ENCODE data around the gene TBCE. TPM values are rescaled to one million over a fixed set of nuclear protein-coding genes. Genes with fewer than 3 reads are reported as not detected.

Gene TBCE, protein sequence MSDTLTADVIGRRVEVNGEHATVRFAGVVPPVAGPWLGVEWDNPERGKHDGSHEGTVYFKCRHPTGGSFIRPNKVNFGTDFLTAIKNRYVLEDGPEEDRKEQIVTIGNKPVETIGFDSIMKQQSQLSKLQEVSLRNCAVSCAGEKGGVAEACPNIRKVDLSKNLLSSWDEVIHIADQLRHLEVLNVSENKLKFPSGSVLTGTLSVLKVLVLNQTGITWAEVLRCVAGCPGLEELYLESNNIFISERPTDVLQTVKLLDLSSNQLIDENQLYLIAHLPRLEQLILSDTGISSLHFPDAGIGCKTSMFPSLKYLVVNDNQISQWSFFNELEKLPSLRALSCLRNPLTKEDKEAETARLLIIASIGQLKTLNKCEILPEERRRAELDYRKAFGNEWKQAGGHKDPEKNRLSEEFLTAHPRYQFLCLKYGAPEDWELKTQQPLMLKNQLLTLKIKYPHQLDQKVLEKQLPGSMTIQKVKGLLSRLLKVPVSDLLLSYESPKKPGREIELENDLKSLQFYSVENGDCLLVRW
- total RNA-seq (33.7 TPM), polyA plus RNA-seq (34.0 TPM)
- long read RNA-seq, donor 1, full-length matches to known transcripts = 2 of 2 reads
- long read RNA-seq, donor 1, partial matches to known transcripts = 0 of 2 reads
- long read RNA-seq, donor 1, other reads (novel, unspliced or antisense) = 0 of 2 reads
- long read RNA-seq, donor 2, full-length matches to known transcripts = 5 of 14 reads
- long read RNA-seq, donor 2, partial matches to known transcripts = 9 of 14 reads
- long read RNA-seq, donor 2, other reads (novel, unspliced or antisense) = 0 of 14 reads
- long read RNA-seq, donor 3, full-length matches to known transcripts = 9 of 14 reads
- long read RNA-seq, donor 3, partial matches to known transcripts = 5 of 14 reads
- long read RNA-seq, donor 3, other reads (novel, unspliced or antisense) = 0 of 14 reads
- long read RNA-seq, donor 4, partial matches to known transcripts = 0 of 1 reads
- long read RNA-seq, donor 4, other reads (novel, unspliced or antisense) = 0 of 1 reads
- long read RNA-seq, donor 5, full-length matches to known transcripts = 10 of 10 reads
- long read RNA-seq, donor 5, partial matches to known transcripts = 0 of 10 reads
- long read RNA-seq, donor 5, other reads (novel, unspliced or antisense) = 0 of 10 reads
- long read RNA-seq, donor 6, full-length matches to known transcripts = 6 of 6 reads
- long read RNA-seq, donor 6, partial matches to known transcripts = 0 of 6 reads
- long read RNA-seq, donor 6, other reads (novel, unspliced or antisense) = 0 of 6 reads
- long read RNA-seq, donor 7, full-length matches to known transcripts = 3 of 3 reads
- long read RNA-seq, donor 7, partial matches to known transcripts = 0 of 3 reads
- long read RNA-seq, donor 7, other reads (novel, unspliced or antisense) = 0 of 3 reads
- long read RNA-seq, donor 8, full-length matches to known transcripts = 1 of 1 reads
- long read RNA-seq, donor 8, partial matches to known transcripts = 0 of 1 reads
- long read RNA-seq, donor 8, other reads (novel, unspliced or antisense) = 0 of 1 reads
- long read RNA-seq, donor 9, full-length matches to known transcripts = 6 of 6 reads
- long read RNA-seq, donor 9, partial matches to known transcripts = 0 of 6 reads
- long read RNA-seq, donor 9, other reads (novel, unspliced or antisense) = 0 of 6 reads
- long read RNA-seq, donor 10, full-length matches to known transcripts = 2 of 2 reads
- long read RNA-seq, donor 10, partial matches to known transcripts = 0 of 2 reads
- long read RNA-seq, donor 10, other reads (novel, unspliced or antisense) = 0 of 2 reads

DNA sequence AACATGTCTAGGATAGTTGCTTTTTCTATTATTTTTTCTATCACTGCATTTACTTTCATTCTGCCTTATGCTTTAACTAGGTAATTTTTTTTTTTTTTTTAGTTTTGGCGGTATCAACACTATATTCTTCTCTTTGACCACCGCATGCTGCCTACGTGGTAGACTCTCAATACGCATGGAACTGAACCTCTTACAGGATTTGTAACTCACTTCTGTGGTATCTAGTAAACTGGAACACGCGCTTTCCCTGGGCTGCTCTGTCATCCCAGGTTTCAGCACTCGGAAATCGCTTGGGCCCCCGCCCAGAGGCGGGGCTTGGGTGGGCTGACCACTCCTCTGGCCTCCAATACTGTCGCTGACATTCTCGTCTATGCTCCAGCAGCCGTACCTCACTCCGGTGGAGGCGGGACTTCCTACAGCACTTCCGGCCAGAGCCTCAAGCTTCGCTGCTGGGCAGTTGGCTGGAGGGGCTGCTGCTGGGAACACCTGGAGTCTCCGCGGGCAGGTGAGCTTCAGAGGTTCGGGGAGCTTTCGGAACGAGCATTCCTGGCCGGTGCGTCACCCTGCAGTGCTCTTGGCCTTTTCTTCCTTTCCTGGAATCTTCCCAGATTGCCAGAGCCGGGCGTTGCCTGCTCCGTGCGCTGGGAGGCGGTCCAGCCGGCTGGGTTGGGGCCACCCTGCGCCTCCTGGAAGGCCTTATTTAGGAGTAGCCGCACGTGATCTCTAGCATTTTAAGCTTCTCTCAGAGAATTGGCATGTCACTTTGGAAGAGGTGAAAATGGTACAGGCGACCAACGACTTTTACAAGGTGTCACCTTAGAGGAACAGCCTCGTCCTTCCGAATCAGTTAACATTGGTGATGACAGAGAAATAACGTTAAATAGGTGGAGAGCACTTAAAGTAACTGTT, at the start of gene TBCE:
Gene TBCE, plus strand, starts transcription at position 428 of the 909 bp plus-strand sequence. CDS start 12,623 bp downstream, outside the sequence.
- Histone ChIP-seq H3K4me3 (ENCODE audit: low read length in 2 of 2) (peak within 1 kb of the TSS; percentile 80 to 95), H3K4me1 (ENCODE audit: control insufficient read depth in 2 of 2, insufficient read depth in 2 of 2, low read length in 2 of 2) (peaks cover 0 to 4% of the 10 kb centered on the region in 2 donors), H3K9me3 (ENCODE audit: control insufficient read depth in 2 of 2, insufficient read depth in 1 of 2, low read length in 1 of 2) (no peaks in the 10 kb centered on the region), H3K36me3 (ENCODE audit: control insufficient read depth in 2 of 2, insufficient read depth in 2 of 2, low read length in 1 of 2) (no peaks in the 10 kb centered on the region), H3K27me3 (ENCODE audit: control insufficient read depth in 2 of 2, insufficient read depth in 1 of 2, low read length in 1 of 2) (no peaks in the 10 kb centered on the region), H3K27ac (ENCODE audit: low read depth in 1 of 2, low read length in 1 of 2) (peak within 1 kb of the TSS; percentile 69 to 82)
- DNase-seq (ENCODE audit: low read depth in 6 of 9, low spot score in 9 of 9) = peak; percentile 60 to 87 (median 74)
- under 1% methylated on average over 38 of the region's 38 CpGs for WGBS

DNA sequence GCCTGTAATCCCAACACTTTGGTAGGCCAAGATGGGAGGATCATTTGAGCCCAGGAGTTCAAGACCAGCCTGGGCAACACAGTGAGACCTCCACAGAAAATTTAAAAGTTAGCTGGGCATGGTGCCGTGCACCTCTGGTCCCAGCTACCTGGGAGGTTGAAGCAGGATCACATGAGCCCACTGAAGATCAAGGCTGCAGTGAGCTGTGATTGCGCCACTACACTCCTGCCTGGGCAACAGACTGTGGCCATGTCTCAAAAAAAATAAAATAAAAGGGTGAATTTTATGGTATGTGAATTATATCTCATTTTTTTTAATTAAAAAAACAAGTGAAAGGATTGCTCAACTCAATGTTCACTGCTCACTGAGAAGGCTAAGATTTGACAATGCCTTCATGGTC, 48.0 kb upstream of the TBCE start:
- no peak for DNase-seq (ENCODE audit: low read depth in 6 of 9, low spot score in 9 of 9)
- Histone ChIP-seq H3K9me3 (ENCODE audit: control insufficient read depth in 2 of 2, insufficient read depth in 1 of 2, low read length in 1 of 2) (no peaks in the 10 kb centered on the region), H3K36me3 (ENCODE audit: control insufficient read depth in 2 of 2, insufficient read depth in 2 of 2, low read length in 1 of 2) (peaks cover 32 to 39% of the 10 kb centered on the region in 2 donors), H3K4me3 (ENCODE audit: low read length in 2 of 2) (no peak overlapping the region), H3K4me1 (ENCODE audit: control insufficient read depth in 2 of 2, insufficient read depth in 2 of 2, low read length in 2 of 2) (peaks cover 0 to 2% of the 10 kb centered on the region in 2 donors), H3K27me3 (ENCODE audit: control insufficient read depth in 2 of 2, insufficient read depth in 1 of 2, low read length in 1 of 2) (no peaks in the 10 kb centered on the region), H3K27ac (ENCODE audit: low read depth in 1 of 2, low read length in 1 of 2) (no peak overlapping the region)
- 92% methylated on average over 2 of the region's 2 CpGs for WGBS

DNA sequence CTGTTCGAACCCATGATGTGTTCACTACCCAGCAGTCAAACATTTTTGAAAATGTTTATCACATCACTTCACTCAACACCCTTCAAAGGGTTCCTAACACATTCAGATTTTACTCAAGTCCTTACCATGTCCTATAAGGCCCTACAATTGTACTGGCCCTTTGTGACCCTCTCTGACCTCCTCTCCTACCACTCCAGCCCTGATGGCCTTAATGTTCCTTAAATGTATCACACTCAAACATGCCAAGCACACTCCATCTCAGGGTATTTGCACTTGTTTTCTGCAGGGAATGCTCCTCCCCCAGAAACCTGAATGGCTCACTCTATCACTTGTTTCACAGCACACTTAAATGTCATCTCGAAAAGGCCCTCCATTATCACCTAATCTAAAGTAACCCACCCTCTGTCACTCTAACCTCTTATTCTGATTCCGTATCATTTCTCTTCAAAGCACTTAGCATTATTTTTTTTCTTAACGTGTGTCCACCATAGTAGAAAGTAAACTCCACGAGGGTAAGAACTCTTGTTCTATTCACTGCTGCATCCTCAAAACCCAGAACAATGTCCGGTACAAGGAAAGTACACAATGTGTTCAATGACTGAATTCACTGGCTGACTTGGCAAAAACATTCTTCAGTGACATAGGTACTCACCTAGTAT, 46.6 kb upstream of the TBCE start:
- Histone ChIP-seq H3K4me1 (ENCODE audit: control insufficient read depth in 2 of 2, insufficient read depth in 2 of 2, low read length in 2 of 2) (peaks cover 2 to 4% of the 10 kb centered on the region in 2 donors), H3K36me3 (ENCODE audit: control insufficient read depth in 2 of 2, insufficient read depth in 2 of 2, low read length in 1 of 2) (peaks cover 32 to 45% of the 10 kb centered on the region in 2 donors)

DNA sequence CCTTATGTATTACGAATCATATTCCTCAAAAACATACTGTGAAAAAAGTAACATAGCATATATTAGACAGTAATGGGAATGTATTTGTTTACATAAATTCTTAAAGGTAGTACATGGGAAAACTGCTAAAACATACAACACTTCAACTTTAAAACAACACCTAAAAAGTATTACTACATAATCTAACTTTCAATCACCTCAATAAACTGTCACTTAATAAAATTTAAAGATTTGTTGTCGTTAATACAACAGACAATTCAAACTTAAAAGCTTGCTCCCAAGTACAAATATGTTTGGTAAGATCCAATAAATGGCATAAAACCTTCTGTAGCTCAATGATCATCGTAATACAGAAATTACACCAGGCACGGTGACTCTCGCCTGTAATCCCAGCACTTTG, 42.9 kb upstream of the TBCE start:
- no peak overlapping the region for H3K27ac ChIP-seq (ENCODE audit: low read depth in 1 of 2, low read length in 1 of 2)

More for the DNA sequence above, 46.6 kb upstream of the TBCE start:
- Histone ChIP-seq H3K27ac (ENCODE audit: low read depth in 1 of 2, low read length in 1 of 2) (no peak overlapping the region), H3K27me3 (ENCODE audit: control insufficient read depth in 2 of 2, insufficient read depth in 1 of 2, low read length in 1 of 2) (no peaks in the 10 kb centered on the region), H3K9me3 (ENCODE audit: control insufficient read depth in 2 of 2, insufficient read depth in 1 of 2, low read length in 1 of 2) (no peaks in the 10 kb centered on the region), H3K4me3 (ENCODE audit: low read length in 2 of 2) (no peak overlapping the region)
- WGBS = 93% methylated on average over 6 of the region's 6 CpGs
- DNase-seq (ENCODE audit: low read depth in 6 of 9, low spot score in 9 of 9) = no peak

DNA sequence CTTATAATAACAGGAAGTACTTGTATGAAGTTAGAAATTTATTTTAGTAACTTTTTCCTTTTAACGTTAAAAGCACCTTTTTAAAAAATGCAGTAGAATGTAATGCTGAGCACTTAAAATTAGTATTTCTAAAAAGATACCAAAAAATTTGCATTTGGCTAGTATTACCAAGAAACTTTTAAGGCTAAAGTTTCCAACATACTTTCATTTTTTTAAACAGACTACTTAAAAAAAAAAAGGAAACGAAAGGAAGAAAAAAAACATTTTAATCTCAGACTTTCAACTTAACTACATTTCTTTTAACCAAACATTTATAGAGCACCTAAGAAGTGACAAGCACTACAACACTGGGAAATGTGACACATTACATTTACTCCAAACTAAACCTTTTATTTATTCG, 42.1 kb upstream of the TBCE start:
- H3K4me3 ChIP-seq (ENCODE audit: low read length in 2 of 2) = peak overlapping the region in 1 of 2 donors; percentile 32
- H3K4me1 ChIP-seq (ENCODE audit: control insufficient read depth in 2 of 2, insufficient read depth in 2 of 2, low read length in 2 of 2) = peaks cover 6 to 8% of the 10 kb centered on the region in 2 donors
- no peaks in the 10 kb centered on the region for H3K27me3 ChIP-seq (ENCODE audit: control insufficient read depth in 2 of 2, insufficient read depth in 1 of 2, low read length in 1 of 2)
- 24% methylated on average over 3 of the region's 3 CpGs for WGBS
- DNase-seq (ENCODE audit: low read depth in 6 of 9, low spot score in 9 of 9) = no peak
- H3K9me3 ChIP-seq (ENCODE audit: control insufficient read depth in 2 of 2, insufficient read depth in 1 of 2, low read length in 1 of 2) = peaks cover 0 to 1% of the 10 kb centered on the region in 2 donors
- H3K27ac ChIP-seq (ENCODE audit: low read depth in 1 of 2, low read length in 1 of 2) = no peak overlapping the region
- peaks cover 16 to 24% of the 10 kb centered on the region in 2 donors for H3K36me3 ChIP-seq (ENCODE audit: control insufficient read depth in 2 of 2, insufficient read depth in 2 of 2, low read length in 1 of 2)

More for the DNA sequence above, 42.9 kb upstream of the TBCE start:
- Histone ChIP-seq H3K36me3 (ENCODE audit: control insufficient read depth in 2 of 2, insufficient read depth in 2 of 2, low read length in 1 of 2) (peaks cover 21 to 29% of the 10 kb centered on the region in 2 donors), H3K27me3 (ENCODE audit: control insufficient read depth in 2 of 2, insufficient read depth in 1 of 2, low read length in 1 of 2) (no peaks in the 10 kb centered on the region), H3K4me1 (ENCODE audit: control insufficient read depth in 2 of 2, insufficient read depth in 2 of 2, low read length in 2 of 2) (peaks cover 2 to 4% of the 10 kb centered on the region in 2 donors), H3K9me3 (ENCODE audit: control insufficient read depth in 2 of 2, insufficient read depth in 1 of 2, low read length in 1 of 2) (peaks cover 0 to 1% of the 10 kb centered on the region in 2 donors), H3K4me3 (ENCODE audit: low read length in 2 of 2) (no peak overlapping the region)
- WGBS = 95% methylated on average over 5 of the region's 5 CpGs
- DNase-seq (ENCODE audit: low read depth in 6 of 9, low spot score in 9 of 9) = no peak

DNA sequence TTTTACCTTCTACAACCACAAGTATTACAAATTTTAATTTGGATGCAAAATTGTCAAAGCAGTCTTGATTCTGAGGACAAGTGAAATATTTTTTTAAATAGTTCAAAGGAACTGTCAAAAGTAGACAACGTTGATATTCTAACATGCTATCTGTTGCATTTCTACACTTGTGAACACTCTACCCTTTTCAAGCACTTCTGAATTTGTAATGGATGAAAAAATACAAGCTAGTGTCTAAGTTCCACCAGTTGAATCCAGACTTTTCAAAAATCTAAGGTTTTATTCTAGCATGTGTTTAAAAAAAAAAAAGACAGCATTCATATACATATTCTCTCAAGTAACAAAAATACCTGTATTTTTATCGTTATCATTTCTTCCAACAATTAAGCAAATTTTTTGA, 41.4 kb upstream of the TBCE start:
- Histone ChIP-seq H3K4me1 (ENCODE audit: control insufficient read depth in 2 of 2, insufficient read depth in 2 of 2, low read length in 2 of 2) (peaks cover 8% of the 10 kb centered on the region in 2 donors), H3K27ac (ENCODE audit: low read depth in 1 of 2, low read length in 1 of 2) (no peak overlapping the region), H3K4me3 (ENCODE audit: low read length in 2 of 2) (peak overlapping the region; percentile 99), H3K36me3 (ENCODE audit: control insufficient read depth in 2 of 2, insufficient read depth in 2 of 2, low read length in 1 of 2) (peaks cover 12 to 18% of the 10 kb centered on the region in 2 donors), H3K27me3 (ENCODE audit: control insufficient read depth in 2 of 2, insufficient read depth in 1 of 2, low read length in 1 of 2) (no peaks in the 10 kb centered on the region), H3K9me3 (ENCODE audit: control insufficient read depth in 2 of 2, insufficient read depth in 1 of 2, low read length in 1 of 2) (peaks cover 0 to 1% of the 10 kb centered on the region in 2 donors)
- DNase-seq (ENCODE audit: low read depth in 6 of 9, low spot score in 9 of 9) = no peak
- 47% methylated on average over 2 of the region's 2 CpGs for WGBS

Measured in thymus (tissue), 14 donors.